Cardiac fibroblast (primary cell): ENCODE results near the gene TMEM9B.

ENCODE experiments used
- DNase-seq, 2 donors: peaks; one replicate each; pipeline versions ENCODE4 v3.0.0 to v3.0.0-alpha.2; 2010; ENCODE audit warnings: low read depth in 2 of 2
- H3K4me3 ChIP-seq, 2 donors: replicated peaks in 1 of 2; 1 replicate in 1 of 2; 2 replicates in 1 of 2; pipeline ENCODE4 v1.5.1; 2011; ENCODE audit warnings: low read depth in 2 of 2, low read length in 2 of 2, mild to moderate bottlenecking in 2 of 2, moderate library complexity in 1 of 2
- TF ChIP-seq, protein P1 (sequence below): IDR thresholded peaks from one replicate; pipeline ENCODE4 v1.5.1; 2011; ENCODE audit warnings: low read depth, mild to moderate bottlenecking, low read length, inconsistent platforms

The TMEM9B gene

DNA sequence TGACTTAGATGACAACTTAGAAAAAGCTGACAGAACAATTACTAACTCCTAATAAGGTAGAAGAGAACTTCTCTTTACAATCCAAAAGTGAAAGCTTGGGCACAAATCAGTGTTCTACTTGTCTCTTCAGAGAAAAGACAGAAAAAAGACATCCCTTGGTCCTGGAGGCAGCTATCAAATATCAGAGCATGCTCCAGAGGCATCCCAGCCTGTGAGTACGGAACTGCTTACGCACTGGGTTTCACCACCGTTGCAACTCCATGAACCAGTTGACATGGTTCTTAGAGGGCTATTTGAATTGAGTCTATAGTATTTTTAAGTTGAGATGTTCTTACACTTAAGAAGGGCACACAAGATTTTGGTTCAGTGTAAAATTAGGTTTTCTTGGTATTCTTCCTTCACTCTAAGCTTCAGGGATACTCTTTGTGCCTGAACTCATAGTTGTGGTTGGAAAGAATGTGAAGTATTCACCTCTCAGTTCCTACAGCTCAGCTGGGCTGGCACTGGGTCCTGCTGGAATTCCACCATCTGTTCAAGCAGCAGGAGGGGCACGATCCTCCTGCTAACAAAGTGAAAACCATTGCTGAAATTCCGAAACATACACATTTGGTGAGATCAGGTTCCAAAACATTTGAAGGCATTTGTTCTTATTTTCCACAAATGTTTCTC, 47.0 kb downstream of the TMEM9B start:
- DNase-seq: peak; percentile 90 to 93
- H3K4me3 ChIP-seq: peak overlapping the region in 1 of 2 donors; percentile 8
- TF ChIP-seq, protein P1, sequence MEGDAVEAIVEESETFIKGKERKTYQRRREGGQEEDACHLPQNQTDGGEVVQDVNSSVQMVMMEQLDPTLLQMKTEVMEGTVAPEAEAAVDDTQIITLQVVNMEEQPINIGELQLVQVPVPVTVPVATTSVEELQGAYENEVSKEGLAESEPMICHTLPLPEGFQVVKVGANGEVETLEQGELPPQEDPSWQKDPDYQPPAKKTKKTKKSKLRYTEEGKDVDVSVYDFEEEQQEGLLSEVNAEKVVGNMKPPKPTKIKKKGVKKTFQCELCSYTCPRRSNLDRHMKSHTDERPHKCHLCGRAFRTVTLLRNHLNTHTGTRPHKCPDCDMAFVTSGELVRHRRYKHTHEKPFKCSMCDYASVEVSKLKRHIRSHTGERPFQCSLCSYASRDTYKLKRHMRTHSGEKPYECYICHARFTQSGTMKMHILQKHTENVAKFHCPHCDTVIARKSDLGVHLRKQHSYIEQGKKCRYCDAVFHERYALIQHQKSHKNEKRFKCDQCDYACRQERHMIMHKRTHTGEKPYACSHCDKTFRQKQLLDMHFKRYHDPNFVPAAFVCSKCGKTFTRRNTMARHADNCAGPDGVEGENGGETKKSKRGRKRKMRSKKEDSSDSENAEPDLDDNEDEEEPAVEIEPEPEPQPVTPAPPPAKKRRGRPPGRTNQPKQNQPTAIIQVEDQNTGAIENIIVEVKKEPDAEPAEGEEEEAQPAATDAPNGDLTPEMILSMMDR: no peak

DNA sequence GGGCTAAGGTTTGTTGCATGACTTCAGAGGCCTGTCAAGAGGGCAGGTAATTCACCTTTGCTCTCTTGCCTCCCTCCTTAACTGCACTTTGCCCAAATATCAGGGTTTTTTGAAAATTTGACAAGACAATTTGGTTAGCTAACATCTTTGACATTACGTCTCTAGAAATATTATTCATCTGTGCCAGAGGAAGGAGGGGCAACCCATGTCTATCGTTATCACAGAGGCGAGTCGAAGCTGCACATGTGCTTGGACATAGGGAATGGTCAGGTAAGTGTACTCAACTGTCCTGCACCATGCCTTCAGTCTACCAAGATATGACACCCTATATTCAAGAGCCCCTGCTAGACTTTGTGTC, 49.6 kb downstream of the TMEM9B start:
- no peak for DNase-seq
- TF ChIP-seq, protein P1: no peak
- H3K4me3 ChIP-seq: peak overlapping the region in 1 of 2 donors; percentile 20

DNA sequence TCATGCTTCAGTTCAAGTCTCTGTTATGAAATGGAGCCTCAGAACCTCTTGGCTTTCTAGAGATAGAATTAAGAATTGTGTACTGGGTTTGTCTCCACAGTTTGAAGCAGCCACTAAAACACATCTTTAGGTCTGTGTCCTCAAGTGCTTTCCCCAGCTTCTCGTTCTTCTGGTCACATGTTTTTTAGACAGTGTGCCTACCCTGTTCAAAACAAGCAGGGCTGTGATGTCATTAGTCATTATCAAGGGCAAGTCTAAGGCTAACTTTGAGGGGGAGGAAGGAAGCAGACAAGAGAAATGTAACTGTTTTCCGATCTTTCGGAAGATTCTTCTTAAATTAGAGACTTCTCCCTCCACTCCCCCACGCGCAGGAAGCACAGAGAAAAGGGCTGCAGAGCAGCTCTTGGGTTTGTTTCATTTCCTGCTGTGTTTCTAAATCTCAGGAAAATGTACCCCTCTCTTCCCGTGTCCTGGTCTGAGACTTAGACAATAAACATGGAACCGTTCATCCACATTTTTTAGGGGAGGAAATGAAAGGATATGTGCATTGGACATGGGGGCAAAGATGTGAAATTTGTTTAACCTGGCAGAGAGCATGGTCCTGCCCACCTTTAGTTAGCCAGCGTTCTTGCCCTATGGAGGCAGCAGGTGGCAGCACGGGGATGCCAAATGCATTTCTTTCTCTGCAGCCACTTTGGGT, 50.1 kb downstream of the TMEM9B start:
- peak overlapping the region in 1 of 2 donors; percentile 20 for H3K4me3 ChIP-seq
- TF ChIP-seq, protein P1: peak; percentile 69
- DNase-seq: peak; percentile 53 to 64

DNA sequence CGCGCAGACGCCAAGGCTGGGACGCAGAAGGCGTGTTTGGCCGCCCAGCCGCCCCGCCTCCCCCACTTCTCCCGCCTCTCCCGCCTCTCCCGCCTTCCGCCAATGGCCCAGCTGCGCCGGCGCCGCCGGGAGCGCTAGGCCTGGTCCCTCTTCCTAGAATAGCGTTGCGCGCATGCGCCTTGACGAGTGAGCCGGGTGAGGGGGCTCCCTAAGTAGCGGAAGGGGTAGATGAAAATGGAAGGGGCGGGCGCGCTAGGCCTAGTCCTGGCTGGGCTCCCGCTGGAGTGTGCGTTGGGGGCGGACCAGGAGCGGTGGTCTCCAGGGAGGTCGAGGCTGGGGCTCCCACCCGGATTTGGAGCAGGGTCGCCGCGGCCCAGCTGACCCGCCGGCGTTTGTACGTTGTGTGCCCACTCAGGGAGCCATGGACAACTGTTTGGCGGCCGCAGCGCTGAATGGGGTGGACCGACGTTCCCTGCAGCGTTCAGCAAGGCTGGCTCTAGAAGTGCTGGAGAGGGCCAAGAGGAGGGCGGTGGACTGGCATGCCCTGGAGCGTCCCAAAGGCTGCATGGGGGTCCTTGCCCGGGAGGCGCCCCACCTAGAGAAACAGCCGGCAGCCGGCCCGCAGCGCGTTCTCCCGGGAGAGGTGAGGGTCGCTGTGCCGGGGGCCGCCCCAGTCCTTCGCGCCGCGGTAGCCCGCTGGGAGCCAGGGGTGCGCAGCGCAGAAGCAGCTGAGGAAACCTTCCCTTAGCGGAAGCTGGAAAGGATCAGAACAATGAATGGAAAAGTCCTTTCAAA, 53.0 kb downstream of the TMEM9B start, which contains the start of gene AKIP1:
AKIP1 (plus strand) TSS at position 161 of the 795 bp plus-strand sequence; CDS start at position 422, 261 bp downstream.
- peak within 1 kb of the TSS; percentile 84 to 85 for H3K4me3 ChIP-seq
- peak; percentile 94 to 97 for DNase-seq
- TF ChIP-seq, protein P1: peak; percentile 3

DNA sequence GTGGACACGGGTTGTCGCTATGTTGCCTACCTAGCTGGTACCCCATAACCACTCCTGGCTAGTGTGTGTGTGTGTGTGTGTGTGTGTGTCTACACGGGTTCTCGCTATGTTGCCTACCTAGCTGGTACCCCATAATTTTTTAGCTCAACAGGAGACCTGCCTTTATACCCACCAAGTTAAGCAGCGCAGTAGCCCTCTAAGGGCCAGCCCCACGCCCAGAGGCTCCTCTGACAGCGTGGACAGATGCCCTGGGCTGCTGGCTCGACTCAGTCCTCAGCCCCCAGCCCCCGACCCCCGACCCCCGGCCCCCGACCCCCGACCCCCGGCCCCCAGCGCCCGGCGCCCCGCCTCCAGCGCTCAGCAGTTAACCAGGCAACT, 53.6 kb downstream of the TMEM9B start:
- peak overlapping the region; percentile 53 to 85 for H3K4me3 ChIP-seq
- no peak for DNase-seq
- TF ChIP-seq, protein P1: no peak

DNA sequence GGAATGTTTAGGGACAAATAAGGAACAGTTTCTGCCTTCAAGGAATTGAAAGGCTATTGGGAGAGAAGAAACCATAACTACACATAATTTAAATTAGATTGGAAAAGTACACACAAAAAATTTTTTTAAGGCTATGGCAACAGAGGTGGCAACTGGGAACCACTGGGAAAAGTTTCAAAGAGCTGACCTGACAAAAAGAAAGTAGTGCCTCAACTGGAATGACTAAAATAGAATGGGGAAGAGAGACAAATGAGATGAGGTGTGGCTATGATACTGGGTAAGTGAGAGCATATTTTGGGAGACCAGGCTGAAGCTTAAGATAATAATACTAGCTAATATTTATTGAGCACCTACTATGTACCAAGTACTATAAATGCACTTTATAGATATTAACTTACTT, 56.1 kb downstream of the TMEM9B start:
- no peak overlapping the region for H3K4me3 ChIP-seq
- DNase-seq: no peak
- TF ChIP-seq, protein P1: no peak
